Glomerular endothelial cell (primary cell): ENCODE results near the gene MED20. TPM values are rescaled to one million over a fixed set of nuclear protein-coding genes. Genes with fewer than 3 reads are reported as not detected.
A peak's percentile ranks its signal among the peaks of the same experiment; 100 is the strongest.

Experiments used
- DNase-seq: peaks from one replicate; pipeline ENCODE4 v3.0.0-alpha.2; 2011; ENCODE audit warnings: low read depth, low spot score; ENCODE audit errors: extremely low read depth
- total RNA-seq: library from RNA; depleted of rRNA; stranded (reverse); fragments of >200 nt; gene quantifications from 2 replicates; pipeline ENCODE4 v1.2.3, GENCODE V29; 2015

The MED20 gene
- total RNA-seq, 1 donor from 2014 or later = 22.6 TPM

DNA sequence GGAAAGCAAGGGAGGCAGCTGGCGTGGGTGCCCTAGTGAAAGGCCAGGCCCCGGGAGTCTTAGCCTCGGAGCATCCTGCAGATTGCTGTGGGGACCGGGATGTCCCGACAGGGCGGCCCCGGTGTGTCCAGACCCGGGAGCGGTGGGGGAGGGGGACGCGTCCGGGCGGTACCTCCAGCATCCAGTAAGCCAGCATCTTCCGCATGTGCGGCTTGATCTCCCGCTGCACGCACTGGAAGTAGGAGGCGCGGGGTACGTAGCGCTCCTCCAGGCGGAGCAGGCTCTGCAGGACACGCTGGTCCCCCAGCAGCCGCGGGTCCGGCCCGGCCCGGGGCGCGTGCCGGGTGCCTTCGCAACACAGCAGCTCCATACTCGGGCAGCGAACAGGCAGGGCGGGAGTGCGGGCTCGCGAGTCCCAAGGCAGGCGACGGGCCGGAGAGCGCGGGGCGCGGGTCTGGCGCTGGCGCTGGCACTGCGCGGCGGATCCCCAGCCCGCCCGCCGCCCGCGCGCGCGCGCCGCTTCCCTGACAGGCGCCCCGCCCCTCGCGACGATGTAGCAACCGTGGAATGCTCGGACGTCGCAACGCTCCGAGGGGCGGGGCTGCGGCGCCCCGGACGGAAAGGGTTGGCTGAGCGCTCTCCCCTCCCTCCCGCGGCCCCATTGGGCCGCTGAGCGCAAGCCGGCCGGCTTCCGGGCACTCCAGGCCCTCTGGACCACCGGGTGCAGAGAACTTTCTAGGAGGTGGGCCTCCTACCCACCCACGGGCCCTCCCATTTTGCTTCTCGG lies 20.5 kb upstream of the MED20 start, which contains the start of gene CCND3:
Gene CCND3, minus strand, starts transcription at position 529 of the 787 bp plus-strand sequence. Its CDS starts 159 bp downstream, at position 370.
- no peak for DNase-seq

DNA sequence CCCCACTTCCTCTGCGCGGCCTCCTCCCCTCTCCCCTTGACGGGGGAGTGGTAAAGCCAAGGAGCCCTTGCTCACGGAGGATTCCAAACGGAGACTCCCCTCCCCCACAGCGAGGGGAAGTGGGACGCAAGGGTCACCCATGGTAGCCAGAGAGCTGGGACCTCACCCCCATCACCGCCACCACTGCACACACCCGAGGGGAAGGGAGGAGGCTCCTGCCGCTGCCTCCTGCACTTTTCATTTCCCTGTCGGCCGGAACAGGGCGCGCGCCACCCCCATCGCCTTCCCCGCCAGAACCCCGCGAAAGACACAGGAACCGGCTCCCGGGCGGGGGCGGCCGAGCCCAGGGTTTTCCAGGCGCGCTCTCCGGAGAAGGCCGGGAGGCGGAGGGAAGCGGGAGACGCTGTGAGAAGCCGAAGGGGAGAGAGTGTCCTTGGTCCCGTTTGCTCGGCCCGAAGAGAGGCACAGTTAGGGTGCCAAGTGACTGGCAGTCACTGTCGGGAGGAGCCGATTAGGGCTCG lies 19.9 kb upstream of the MED20 start:
- no peak for DNase-seq

DNA sequence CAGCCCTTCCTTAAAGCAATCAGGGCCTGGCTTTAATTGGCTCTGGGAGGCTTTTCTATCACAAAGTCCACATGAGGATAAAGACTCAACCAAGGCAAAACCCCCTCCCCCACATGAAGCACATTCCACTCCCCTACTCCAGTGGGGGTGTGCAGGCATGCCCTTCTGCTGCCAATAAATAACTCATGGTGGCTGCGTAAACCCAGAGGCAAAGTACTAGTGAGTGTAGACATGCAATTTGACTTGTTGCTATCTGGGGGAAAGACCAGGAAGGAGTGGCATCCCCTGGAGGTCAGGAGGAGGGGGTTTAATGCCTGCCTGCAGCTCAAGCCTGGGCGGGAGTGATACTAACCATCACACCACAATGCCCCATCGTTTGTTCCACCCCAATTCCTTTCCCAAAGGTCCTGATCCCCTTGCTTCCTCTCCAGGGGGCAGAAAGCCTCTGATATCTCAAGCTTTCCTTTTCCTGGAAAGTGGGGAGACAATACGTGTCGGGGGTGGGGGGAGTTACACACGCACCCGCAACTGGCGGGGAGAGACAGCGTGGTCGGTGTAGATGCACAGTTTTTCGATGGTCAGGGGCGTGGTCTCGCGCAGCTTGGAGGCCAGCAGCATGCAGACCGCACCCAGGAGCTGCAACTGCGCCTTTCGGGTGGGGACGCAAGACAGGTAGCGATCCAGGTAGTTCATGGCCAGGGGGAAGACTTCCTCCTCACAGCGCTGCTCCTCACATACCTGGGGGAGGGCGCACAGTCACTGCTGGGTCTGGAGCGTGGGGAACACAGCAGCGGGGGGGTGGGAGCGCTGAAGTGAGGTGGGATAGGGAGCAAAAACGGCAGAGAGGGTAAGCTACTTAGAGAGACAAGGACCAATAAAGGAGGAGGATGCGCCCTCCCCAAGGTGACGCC lies 19.2 kb upstream of the MED20 start:
- no peak for DNase-seq

DNA sequence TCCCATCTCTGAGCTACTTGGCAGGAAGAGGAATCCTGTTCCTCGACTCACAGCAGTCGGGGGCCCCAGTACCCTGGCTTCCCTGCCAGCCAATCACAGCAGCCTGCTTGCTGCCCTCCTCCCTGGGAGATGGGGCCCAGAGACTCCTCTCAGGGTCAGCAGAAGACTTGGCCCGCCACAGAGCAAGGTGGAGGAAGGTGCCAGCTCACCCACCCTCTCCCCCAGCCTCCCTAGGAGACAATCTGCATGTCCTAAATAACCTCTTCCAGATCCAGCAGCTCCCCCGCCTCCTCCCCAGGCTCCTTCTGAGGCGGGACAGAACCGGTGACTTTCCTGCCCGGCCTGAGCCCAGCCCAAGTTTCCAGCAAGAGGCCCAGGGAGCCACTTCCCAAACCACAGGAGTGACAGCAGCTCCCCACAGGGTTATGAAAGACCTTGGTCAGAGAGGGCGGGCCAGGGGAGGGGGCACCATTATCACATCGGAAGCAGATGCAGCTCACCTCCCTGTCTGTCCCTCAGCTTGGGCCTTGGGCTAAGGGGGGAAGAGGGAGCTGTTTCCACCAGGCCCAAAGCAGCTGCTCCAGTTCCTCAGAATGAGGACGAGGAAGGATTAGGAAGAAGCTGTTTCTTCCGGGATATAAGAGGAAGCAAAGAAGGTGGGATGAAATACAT lies 18.4 kb upstream of the MED20 start:
- DNase-seq = no peak

DNA sequence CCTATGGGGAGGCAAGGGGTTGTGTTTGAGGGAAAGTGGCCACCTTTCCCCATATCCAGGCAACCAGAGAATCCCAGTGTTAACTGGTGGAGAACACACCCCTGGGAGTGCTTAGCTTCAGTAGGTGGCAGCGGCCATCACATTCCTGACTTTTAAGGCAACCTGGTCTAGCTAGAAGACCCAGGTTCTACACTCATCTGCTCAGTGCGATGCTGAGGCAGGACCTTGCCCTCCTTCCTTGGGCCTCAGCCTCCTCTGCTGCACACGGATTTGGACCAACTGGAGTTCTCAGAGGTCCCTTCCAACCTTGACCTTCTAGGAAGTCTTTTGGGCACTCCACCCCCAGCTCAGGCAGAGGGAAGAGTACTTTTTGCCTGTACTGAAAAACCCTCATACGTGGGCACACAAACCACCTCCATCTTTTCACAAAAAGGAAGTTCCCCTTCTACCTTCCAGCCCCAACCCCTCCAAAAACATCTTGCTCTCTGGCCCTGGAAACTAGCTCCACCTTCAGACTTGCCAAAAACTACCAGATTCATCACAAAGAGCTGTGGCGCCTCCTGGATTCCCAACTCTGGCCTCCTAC lies 17.7 kb upstream of the MED20 start:
- DNase-seq = no peak

DNA sequence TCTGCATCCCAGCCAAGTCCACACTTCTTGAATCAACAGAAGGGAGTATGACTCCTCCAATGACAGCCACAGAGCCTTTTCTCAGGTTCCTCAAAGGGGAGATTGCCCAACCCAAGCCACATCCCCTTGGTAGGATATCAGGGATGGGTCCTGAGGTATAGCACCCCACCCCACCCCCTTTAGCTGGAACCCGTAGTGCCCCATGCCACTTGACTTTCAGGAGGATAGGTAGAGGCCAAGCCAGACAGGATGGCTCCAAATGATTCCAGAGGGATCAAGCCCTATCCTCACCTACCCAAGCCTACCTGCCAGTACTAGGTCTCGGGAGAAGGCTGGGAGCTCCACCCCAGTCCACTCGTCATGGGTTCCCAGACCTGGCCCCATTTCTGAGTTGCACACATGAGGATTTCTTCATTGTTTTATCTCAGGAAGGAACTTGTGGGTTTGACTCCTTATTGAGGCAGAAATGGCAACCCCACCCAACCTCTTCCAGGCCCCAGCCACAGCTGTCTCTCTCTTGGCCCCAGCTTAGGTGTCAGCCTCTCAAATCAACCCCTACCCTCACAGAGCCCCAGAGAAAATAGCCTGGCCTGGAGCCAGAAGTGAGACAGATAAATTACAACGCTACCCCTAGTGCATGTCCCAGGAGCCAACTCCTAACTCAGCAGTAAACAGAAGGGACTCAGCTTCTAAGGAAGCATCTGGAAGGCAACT lies 17.1 kb upstream of the MED20 start:
- DNase-seq = no peak

DNA sequence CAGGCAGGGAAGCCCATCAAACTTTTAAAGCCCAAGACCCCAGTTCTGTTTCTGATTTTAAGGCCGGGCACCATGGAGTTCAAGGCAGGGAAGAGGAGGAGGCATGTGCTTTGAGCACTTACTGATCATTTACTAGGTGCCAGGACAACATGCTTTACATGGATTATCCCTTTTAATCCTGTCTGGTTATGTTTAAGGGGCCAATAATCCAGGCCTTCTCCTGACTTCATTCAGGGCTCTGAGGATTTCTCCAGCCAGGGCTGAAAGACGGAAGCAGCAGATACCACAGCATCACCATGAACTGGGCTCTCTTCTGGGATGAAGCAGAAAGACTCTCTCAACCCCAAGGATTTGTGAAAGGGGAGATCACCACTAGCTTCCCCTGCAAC lies 16.5 kb upstream of the MED20 start:
- DNase-seq = no peak

DNA sequence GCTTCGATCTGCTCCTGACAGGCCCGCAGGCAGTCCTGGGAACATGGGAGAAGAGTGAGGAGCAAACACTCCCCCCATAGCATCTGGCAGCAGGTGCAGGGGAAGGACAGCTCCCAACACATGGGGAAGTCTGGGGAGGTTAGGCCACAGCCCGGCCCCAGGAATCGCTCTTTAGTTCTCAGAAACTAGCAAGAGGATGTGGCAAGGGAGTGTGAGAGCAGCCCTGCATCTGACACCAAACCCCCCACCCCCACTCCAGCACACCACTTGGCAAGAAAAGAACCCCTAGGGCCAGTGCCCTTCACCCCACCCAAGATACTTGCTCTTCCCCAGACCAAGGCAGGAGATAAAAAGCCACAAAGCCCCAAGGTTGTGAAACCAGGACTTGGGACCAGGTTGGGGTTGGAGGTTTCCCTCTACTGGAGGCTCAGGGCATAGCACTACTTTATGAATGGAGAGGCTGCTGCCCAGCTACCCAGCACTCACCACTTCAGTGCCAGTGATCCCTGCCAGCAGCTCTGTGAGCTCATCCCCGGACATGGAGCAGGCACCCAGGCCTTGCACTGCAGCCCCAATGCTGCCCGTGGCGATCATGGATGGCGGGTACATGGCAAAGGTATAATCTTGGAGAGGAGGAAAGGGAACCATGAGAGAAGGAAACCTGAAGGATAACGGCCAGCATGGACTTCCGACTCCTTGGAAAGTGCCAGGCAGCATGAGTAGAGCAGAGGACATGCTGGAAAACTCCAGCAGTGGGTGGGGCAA lies 15.3 kb upstream of the MED20 start:
- DNase-seq = no peak

DNA sequence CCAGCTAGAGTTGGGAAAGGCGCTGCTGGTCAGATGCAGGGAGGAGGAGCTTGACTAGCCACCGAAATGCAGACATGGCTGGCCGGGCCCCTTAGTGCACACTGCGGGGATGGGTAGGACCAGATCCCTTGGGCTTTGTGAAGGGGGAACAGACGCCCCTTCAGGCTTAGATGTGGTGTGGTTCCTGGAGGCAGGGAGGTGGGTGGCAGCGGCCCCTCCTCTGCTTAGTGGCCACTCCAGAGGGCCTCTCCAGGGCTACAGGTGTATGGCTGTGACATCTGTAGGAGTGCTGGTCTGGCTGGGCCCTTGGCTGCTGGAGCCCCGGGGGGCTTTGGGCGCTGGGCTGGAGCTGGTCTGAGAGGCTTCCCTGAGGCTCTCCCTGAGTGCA lies 14.7 kb upstream of the MED20 start:
- no peak for DNase-seq

DNA sequence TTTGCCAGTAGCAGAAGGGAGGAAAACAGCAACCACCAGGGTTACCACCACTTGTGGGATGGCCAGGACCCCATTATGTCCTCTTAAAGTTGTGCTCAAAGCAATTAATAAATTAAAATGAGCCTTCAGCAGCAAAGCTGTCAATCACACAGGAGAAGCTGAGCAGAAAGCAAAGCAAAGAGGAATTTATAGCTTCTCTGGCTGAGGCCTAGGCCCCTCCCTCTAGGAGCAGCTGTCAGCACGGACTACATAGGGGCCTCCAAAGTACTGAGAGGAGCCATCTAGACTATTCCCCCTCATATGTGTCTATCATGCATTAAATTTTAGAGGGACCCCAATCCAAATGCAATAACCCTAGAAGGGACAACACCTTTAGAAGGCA lies 14.2 kb upstream of the MED20 start:
- DNase-seq = no peak

DNA sequence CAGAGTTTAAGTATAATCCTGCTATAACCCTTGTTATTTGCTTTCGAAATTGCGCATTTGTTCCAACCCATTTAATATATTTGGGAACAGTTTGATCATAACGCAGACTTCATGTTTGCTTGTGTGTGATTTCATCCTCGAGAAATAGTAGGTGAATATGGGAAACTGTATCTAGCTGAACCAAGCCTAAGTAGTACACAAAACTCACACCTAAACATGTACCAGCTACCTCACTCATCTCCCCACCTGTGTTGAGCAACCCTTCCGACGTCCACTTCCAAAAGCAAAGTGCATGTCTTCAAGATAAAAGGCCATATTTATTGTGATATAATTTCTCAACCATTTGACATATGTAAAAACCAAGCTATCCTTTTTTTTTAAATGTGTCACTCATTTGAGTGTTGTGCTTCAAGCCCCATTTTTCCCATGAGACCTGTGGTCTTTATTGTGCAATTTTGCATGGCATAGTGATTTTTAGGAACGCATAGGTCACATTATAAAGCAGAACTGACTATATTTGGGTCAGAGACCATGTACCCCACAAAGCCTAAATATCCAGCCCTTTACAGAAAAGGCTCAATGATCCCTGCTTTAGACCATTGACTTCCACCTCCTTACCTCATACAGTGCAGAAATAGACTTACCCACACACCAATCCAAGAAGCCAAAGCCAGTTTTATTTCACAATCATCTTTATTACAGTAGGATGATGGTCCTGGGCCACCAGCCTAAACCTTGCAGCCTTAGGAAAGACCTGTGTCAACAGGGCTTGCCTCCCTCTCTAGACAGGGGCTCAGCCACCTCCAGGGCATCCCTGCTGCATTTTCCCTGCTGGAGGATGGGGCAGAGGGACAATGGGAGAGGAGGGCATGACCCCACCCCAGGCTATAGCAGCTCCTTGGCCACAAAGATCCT lies 13.6 kb upstream of the MED20 start:
- DNase-seq = no peak

DNA sequence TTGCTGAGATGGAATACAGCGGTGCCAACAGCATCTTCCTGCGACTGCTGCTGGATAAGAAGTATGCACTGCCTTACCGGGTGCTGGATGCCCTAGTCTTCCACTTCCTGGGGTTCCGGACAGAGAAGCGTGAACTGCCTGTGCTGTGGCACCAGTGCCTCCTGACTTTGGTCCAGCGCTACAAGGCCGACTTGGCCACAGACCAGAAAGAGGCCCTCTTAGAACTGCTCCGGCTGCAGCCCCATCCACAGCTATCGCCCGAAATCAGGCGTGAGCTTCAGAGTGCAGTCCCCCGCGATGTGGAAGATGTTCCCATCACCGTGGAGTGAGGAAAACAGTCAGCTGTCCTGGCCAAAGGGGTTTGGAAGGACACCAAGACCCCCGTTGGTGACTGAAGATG lies 11.4 kb upstream of the MED20 start:
- DNase-seq = no peak

DNA sequence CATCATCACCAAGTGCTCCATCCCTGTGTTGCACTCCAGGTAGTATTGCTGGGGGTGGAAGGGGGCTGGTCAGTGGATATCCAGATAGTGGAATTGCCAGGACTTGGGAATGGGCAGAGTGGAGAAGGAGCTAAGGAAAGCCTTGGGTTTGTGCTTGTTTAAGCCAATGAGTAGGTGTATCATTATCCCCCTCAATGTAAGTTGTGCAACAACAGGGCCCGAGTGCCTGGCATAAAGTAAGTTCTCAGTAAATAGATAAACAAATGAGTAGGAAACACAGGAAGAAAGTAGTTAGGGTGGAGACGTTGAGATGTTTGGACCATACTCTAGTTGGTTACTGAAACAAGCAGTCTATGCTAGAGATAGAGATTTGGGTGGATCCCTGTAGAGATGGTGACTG lies 10.9 kb upstream of the MED20 start:
- DNase-seq = no peak

DNA sequence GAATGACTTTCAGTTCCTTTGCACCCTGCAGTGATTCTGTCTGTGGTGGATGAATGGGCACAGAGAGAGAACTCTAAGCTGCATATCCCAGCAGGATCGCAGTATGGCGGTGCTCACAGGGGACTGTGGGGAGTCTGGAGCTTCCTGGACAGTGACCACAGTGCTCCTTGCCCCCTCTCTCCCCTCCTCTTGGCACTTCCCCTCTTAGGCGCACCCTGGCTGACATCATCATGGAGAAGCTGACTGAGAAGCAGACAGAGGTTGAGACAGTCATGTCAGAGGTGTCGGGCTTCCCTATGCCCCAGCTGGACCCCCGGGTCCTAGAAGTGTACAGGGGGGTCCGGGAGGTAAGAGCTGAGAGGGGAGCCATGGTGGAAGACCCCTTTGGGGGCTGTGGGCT lies 9.0 kb upstream of the MED20 start:
- no peak for DNase-seq

DNA sequence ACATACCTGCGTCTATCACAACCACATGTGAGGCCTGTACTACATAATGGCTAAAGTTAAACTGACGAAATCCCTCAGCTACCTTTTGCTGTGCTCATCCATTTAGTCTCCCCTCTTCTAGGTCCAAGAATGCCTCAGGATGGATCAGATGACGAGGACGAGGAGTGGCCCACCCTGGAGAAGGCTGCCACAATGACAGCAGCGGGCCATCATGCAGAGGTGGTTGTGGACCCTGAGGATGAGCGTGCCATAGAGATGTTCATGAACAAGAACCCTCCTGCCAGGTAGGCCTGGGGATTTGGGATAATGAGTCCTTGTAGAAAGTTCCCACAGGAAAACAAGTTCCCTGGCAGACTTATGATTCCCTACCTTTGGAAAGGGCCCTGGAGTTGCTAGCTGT lies 6.3 kb upstream of the MED20 start:
- no peak for DNase-seq

DNA sequence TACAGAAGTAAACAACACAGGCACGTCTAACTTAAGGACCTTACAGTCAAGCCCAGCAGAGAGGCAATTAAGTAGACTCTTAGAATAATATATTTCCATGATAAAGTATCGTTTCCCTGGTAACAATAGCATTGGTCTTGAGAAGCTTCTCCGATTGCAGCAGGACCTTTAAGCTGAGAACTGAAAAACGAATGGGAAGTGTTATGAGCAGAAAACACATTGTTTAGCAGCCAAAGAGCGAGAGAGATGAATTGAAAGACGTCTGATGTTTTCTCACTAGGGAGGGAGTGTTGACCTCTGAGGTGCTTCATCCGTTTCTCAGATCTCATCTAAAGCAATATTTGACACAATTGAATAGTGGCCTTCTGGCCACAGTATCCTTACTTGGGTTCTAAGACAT lies 1.2 kb upstream of the MED20 start:
- DNase-seq = no peak

DNA sequence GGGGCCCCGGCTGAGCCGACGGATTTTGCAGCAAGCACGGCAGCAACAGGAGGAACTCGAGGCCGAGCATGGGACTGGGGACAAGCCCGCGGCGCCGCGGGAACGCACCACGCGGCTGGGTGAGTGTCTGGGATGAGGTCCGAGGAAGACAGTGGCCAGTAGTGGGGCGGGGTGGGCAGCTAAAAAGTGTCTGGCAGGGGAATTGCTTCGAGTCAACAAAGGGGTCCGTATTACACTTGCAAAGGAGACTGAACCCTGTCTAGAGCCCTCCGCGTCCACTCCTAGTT lies 716 bp upstream of the MED20 start:
- DNase-seq = no peak

DNA sequence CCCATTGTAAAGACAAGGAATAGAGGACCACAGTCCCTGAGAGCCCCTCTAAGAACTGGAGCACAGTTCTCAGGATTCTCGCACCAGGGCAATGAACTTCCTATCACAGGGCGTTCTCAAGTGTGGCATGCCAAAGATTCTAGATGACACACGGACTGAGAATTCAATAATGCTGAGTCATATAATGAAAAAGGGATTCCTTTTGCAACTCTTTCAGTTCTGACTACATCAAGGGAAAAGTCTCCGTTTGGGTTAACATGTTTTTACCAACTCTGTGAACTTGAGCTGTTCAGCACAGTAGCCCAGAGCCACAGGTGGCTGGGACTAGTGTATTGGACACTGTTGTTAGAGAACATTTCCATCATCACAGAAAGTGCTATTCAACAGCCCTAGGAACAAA lies 3.4 kb downstream of the MED20 start:
- DNase-seq = peak; percentile 80
